Measurements from ENCODE around the gene SPIC. TPM values are rescaled to one million over a fixed set of nuclear protein-coding genes. Genes with fewer than 3 reads are reported as not detected.
"Not testable (repeated sequence)": the region's sequence is repeated elsewhere in the genome, so short reads cannot be mapped to it uniquely, and the experiment has no call there.

The SPIC gene
- total and polyA plus RNA-seq, 8 donors: not detected

GRCh38 chr12:101455685-101456084 lies 19.5 kb upstream of the SPIC start:
- Histone ChIP-seq H3K4me3 (no peak overlapping the region), H3K4me1 (peaks cover 0 to 3% (median 0%) of the 10 kb centered on the region in 3 donors), H3K36me3 (no peaks in the 10 kb centered on the region), H3K27ac (no peak overlapping the region), H3K9me3 (no peaks in the 10 kb centered on the region), H3K27me3 (no peaks in the 10 kb centered on the region)
- WGBS, 2 donors: 78 to 80% methylated on average over 4 of the region's 4 CpGs
- no peak for DNase-seq
- intact Hi-C loops (cut with DNase I): no loop called here
- no peak for TF ChIP-seq CTCF (IDR thresholded peaks at IDR 0.05)
- FAIRE-seq: no peak
- no peak for ATAC-seq

GRCh38 chr12:101459642-101460346 lies 15.3 kb upstream of the SPIC start:
- Histone ChIP-seq H3K36me3 (no peaks in the 10 kb centered on the region), H3K4me1 (peaks cover 0 to 3% (median 0%) of the 10 kb centered on the region in 3 donors), H3K4me3 (no peak overlapping the region), H3K27ac (no peak overlapping the region), H3K9me3 (no peaks in the 10 kb centered on the region), H3K27me3 (no peaks in the 10 kb centered on the region)
- no peak for TF ChIP-seq CTCF (IDR thresholded peaks at IDR 0.05)
- ATAC-seq (peak; percentile 51 to 84 (median 75)), DNase-seq (peak in 1 of 6 donors; percentile 38), FAIRE-seq (no peak)
- intact Hi-C loops (cut with DNase I): no loop called here
- 21 to 23% methylated on average over 4 of the region's 4 CpGs for WGBS, 2 donors

- Histone ChIP-seq H3K36me3 (no peaks in the 10 kb centered on the region), H3K27ac (no peak overlapping the region), H3K27me3 (no peaks in the 10 kb centered on the region), H3K9me3 (no peaks in the 10 kb centered on the region), H3K4me1 (no peaks in the 10 kb centered on the region), H3K4me3 (no peak overlapping the region)
- intact Hi-C loops (cut with DNase I): no loop called here
- no peak for FAIRE-seq
- TF ChIP-seq CTCF (IDR thresholded peaks at IDR 0.05): no peak
- no peak for DNase-seq
- peak; percentile 39 to 79 (median 64) for ATAC-seq
- WGBS, 2 donors: 18 to 30% methylated on average over 2 of the region's 2 CpGs
These were observed 6.2 kb upstream of the SPIC start for GRCh38 chr12:101468948-101469347.

GRCh38 chr12:101470939-101471338 lies 4.2 kb upstream of the SPIC start:
- DNase-seq (no peak), ATAC-seq (no peak), FAIRE-seq (no peak)
- 91 to 97% methylated on average over 2 of the region's 2 CpGs for WGBS, 2 donors
- no peaks in the 10 kb centered on the region for H3K36me3 ChIP-seq
- H3K27ac ChIP-seq: no peak overlapping the region
- H3K4me3 ChIP-seq: no peak overlapping the region
- intact Hi-C loops (cut with DNase I): no loop called here
- H3K4me1 ChIP-seq: no peaks in the 10 kb centered on the region
- no peaks in the 10 kb centered on the region for H3K27me3 ChIP-seq
- no peaks in the 10 kb centered on the region for H3K9me3 ChIP-seq
- no peak for TF ChIP-seq CTCF (IDR thresholded peaks at IDR 0.05)

- DNase-seq; H3K4me1 ChIP-seq; H3K36me3 ChIP-seq; H3K9me3 ChIP-seq; FAIRE-seq; ATAC-seq; intact Hi-C loops (cut with DNase I); H3K4me3 ChIP-seq; H3K27ac ChIP-seq; H3K27me3 ChIP-seq: not testable (repeated sequence)
- WGBS, 2 donors: 95 to 97% methylated on average over 5 of the region's 5 CpGs
These were observed 3.3 kb upstream of the SPIC start for GRCh38 chr12:101471878-101472277.

All from pancreas (tissue), 10 donors.